GM21381 (cell line): ENCODE measurements around the gene COL27A1.
"Not testable (repeated sequence)": the region's sequence is repeated elsewhere in the genome, so short reads cannot be mapped to it uniquely, and the experiment has no call there.

Experiments used
- ATAC-seq: cut with Tn5 transposase; IDR thresholded peaks from one replicate; pipeline ENCODE4 v1.9.1; 2021; ENCODE audit warnings: mild to moderate bottlenecking, moderate library complexity; ENCODE audit not compliant: unreplicated experiment

The COL27A1 gene

DNA sequence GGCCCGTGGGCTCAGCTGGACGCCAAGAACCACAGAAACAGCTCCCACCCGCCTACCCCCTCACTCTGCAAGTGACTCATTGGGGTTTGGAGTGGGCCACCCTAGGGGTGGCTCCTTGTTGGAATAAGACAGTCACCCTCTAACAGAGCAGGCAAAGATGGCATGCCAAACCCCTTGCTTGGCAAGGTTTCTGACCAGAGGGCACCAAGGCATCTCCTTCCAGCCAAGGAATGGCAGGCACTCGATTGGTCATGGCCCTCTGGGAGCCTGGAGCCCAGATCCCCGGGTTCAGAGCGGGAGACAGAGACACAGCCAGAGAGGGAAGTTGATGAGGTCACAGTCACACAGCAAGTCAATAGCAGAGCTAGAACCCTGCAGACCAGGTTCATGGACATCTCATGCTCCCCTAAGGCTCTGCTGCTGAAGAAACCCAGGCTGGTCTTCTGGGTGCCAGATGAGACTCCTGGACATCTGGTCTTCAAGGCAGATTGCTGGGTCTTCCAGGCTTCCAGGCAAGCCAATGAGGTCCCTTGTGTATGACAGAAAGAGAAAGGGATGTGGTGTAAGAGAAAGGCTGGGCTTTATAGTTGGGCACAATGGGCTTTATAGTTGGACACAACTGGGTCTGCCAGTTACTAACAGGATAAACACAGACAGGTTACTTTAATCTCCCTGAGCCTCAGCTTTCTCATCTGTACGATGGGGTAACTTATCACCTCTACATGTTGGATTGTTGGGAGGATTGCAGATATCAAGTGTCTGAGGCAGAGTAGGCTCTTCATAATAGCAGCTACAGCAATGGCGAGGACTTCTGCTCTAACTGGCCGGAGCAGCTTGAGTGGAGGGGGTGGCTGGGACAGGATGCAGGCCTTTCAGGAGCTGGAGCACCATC, 33.0 kb upstream of the COL27A1 start:
- no peak for ATAC-seq

- ATAC-seq, result no peak
Measured at GRCh38 chr9:114123031-114123977, 32.0 kb upstream of the COL27A1 start.

GRCh38 chr9:114124138-114124537, 31.2 kb upstream of the COL27A1 start:
- ATAC-seq, result no peak

GRCh38 chr9:114124666-114125475, 30.5 kb upstream of the COL27A1 start:
- no peak for ATAC-seq

GRCh38 chr9:114125476-114126013, 29.8 kb upstream of the COL27A1 start:
- no peak for ATAC-seq

DNA sequence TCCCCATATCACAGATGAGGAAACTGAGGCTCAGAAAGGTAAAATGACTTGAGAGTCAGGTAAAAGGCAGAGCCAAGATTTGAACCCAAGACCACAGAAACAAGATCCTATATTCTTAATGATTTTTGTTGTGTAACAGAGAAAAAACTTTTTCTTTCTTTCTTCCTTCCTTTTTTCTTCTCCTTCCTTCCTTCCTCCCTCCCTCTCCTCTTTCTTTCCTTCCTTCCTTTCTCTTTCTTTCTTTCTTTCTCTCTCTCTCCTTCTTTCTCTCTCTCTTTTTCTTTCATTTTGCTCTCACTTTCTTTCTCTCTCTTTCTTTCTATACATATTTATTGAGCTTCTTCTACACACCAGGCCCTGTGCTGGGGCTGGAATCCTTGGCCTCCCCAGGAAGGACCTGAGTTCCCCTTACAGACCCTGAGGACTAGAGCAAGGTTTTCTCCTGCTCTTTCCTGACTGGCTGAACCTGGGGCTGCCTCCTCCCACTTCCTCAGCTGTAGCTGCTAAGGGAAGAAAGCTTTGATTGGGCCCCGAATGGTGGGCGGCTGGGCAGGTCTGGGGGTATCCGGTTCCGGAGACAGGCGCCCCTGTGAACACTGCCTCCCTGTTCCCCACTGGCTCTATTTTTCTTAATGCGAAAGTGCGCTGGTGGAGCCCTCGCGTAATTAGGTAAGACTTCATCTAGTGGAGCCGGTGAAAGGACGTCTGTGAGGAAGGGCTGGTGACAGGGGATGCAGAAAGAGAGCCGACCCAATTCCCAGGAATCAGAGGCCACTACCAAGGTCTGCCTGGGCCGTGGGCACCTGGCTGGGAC, 28.9 kb upstream of the COL27A1 start:
- no peak for ATAC-seq

DNA sequence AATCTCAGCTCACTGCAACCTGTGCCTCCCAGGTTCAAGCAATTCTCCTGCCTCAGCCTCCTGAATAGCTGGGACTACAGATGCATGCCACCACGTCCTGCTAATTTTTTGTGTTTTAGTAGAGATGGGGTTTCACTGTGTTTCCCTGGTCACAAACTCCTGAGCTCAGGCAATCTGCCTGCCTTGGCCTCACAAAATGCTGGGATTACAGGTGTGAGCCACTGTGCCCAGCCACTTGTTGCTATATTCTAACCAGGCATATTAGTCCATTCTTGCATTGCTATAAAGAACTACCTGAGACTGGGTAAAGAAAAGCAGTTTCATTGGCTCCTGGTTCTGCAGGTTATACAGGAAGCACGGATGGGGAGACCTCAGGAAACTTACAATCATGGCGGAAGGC, 26.6 kb upstream of the COL27A1 start:
- not testable (repeated sequence) for ATAC-seq

DNA sequence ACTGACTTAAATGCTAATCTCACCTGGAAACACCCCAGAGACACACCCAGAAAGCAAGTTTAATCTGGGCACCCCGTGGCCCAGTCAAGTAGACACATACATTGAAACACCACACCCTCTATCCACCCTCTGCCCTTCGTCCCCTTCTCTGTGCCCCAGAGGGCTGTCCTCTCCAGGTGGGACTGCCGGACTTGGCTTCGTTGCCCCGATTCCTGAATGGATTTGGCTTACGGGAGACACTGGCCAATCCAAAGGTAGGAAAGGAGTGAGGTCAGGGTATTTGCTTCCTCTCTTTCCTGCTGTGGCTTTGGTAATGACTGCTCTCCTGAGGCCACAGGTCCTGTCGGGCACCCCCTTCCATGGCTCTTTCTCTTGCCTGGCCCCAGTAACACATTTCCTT, 25.2 kb upstream of the COL27A1 start:
- ATAC-seq, result no peak

GRCh38 chr9:114130624-114131277, 24.6 kb upstream of the COL27A1 start:
- no peak for ATAC-seq

GRCh38 chr9:114131808-114132549, 23.4 kb upstream of the COL27A1 start:
- no peak for ATAC-seq

- no peak for ATAC-seq
Measured at GRCh38 chr9:114132550-114132918, 22.8 kb upstream of the COL27A1 start.

- ATAC-seq, result no peak
Measured at GRCh38 chr9:114134827-114135396, 20.4 kb upstream of the COL27A1 start.

DNA sequence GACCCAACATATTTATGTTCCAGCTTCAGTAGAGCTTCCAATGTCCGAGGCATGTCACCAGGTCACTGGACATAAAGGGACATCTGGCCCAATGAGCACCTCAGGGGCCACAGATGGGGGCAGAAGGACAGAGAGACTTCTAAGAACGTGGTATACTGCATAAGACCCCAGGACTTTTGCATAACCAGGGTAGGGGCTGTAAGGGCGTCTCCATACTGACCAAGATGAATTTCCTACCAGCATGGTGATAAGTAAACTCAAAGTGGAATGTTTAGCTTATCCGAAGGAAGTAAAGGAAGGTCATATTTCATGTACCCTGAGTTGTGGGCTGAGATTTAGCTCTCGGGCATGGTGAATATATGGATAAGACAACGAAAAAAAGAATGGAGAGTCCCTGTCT, 17.5 kb upstream of the COL27A1 start:
- no peak for ATAC-seq

DNA sequence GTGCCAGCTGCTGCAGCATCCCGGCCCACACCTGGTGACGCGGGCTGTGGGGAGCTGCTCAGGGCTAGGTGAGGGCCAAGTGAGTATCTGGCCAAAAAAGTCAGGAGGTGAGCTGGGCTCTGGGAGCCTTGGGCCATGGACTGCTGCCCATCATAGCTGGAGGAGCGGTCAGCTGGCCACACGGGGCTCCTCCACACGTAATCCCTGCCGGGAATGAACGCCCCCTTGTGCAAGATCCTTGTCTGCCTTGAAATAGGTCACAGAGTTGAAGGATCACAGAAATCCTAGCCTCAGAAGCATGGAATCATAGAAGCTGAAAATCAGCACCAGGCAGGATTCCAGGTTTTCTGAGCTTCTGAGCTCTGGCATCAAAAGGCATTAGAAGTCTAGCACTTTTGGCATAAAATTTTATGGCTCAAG, 16.8 kb upstream of the COL27A1 start:
- no peak for ATAC-seq

DNA sequence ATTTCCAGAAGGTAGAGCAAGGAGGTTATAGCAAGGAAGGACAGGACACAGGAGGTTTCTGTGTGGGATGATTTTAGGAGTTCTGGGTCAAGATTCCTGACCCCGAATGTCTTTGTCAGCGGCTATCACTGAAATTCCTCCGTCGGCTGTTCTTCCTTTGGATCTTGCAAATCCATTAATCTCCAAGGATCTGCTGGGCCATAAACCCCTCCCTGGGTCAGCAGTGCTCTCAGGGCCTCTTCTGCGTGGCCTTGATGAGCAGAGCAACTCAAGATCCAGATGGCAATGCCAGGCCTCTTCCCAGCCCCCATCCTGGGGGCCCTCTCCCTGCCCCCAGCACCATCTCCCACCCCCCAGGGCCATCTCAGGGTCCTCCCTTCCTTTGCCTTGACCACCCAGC, 16.3 kb upstream of the COL27A1 start:
- ATAC-seq, result no peak

GRCh38 chr9:114140401-114140800, 14.9 kb upstream of the COL27A1 start:
- ATAC-seq, result no peak

DNA sequence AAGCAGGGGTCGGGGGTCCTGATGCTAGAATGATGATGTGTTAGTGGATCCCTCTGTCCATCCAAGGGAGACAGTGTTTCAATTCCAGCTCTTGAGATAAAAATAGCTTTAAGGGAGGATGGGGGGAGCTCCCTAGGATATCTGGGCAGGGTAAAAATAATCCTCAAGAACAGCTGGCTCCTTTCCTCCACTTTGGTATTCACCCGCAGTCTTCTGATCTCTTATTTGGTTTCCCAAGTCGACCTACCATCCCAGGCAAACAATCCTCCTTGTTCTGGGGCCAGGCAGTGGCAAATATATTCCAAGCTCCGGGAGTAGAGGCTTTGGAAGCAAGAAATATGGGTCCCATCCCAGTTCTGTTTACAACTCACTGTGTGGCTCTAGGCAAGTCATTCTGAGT, 14.5 kb upstream of the COL27A1 start:
- no peak for ATAC-seq
